Activated CD4-positive, CD25-positive, alpha-beta regulatory T cell treated with anti-CD3 and anti-CD28 coated beads, Interleukin-2, amount 50 U/mL, for 72 hours (primary cell): ENCODE data around the gene UACA.
"Not testable (repeated sequence)": the region's sequence is repeated elsewhere in the genome, so short reads cannot be mapped to it uniquely, and the experiment has no call there.

Source experiments
- DNase-seq: peaks from one replicate; pipeline ENCODE4 v3.0.0; 2021

Gene UACA

GRCh38 chr15:70616311-70616756 lies 147.0 kb downstream of the UACA start:
- not testable (repeated sequence) for DNase-seq

DNA sequence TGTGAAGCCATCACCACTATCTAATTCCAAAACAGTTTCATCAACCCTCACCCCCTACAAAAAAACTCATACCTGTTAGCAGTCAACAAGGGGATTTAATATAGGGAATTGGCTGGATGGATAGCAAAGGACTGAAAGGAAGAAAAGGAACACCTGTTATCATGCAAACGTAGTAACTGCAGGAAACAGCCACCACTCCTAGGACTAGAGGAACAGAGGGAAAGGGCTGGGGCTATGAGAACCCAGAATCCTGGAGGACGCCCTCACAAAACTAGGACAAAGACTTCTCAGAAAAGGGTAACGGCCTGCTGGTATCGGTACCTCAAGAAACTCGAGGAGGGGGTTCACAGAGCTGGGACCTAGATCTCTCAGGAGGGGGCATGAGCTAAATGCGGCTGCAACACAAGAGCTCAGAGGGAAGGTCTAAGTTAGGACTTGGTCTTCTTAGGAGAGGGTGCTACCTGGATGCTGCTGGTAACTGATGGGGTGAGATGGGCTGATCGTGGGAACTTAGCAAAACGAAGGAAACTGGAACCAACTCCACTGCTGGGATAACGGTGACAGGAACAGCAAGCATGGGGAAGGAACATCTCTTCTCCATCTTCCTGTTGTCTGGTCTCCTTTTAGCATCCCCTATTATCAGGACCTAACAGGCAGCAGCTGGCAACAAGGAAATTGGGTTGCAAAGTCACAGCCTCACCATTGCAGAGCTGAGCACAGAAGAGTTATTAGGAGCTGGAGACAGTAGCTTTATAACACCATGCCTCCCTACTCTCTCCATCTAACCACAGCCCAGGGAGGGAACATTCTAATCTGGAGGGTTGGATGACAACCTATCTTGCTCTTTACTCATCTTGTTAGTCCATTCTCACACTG lies 147.7 kb downstream of the UACA start:
- DNase-seq: no peak

DNA sequence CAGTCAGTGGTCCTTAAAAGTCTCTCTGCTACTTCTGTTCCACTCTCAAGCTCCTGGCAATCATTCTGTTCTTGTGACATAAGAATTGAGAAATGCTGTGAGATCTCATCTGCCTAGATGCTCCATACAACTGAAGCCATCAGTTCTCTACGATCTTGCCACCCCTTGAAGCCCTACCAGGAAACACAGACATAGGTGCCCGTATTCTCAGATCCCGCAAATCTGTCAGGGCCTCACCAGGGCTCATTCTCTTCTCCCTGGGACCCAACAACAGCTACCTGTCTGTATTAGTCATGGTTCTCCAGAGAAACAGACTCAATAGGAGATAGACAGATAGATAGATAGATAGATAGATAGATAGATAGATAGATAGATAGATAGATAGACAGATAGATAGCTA lies 149.1 kb downstream of the UACA start:
- DNase-seq: no peak

- DNase-seq: no peak
Measured at GRCh38 chr15:70613271-70613670, 150.1 kb downstream of the UACA start.

DNA sequence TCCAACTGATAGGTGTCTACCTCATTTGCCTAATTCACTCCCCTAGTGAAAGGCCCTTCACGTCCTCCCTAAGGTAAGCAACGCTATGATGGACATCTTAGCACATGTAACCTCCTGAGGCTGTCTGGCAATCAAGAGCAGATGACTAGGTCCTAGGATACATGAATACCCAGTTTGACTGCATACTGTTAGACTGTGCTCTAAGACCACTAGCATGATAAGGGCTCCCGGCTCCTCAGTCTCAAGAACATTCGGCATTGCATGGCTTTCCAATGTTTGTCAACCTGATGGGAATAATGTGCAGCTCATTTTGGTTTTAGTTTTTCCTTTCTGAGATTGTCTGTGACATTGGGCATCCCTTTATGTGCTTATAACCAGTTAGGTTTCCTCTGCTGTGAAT lies 152.1 kb downstream of the UACA start:
- no peak for DNase-seq

GRCh38 chr15:70610541-70610940 lies 152.8 kb downstream of the UACA start:
- DNase-seq: no peak

GRCh38 chr15:70609889-70610288 lies 153.5 kb downstream of the UACA start:
- no peak for DNase-seq

DNA sequence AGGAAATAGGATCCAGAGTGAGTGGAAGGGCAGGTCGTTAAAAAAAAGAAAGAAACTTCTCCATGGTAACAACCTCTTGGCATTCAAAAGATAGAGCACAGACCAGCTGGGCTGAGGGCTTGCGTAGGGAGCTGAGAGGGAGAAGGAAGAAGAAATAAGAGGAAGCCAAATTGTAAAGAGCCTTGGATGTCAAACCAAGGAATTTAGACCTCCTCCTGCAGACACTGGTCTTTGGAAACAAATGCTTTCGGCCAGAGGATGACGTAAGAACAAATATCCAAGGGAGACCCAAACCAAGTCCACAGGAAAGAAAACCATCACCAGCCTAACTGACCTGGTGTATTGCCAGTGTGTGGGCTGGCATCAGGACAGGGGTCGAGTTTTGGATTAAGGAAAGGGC lies 155.2 kb downstream of the UACA start:
- no peak for DNase-seq

DNA sequence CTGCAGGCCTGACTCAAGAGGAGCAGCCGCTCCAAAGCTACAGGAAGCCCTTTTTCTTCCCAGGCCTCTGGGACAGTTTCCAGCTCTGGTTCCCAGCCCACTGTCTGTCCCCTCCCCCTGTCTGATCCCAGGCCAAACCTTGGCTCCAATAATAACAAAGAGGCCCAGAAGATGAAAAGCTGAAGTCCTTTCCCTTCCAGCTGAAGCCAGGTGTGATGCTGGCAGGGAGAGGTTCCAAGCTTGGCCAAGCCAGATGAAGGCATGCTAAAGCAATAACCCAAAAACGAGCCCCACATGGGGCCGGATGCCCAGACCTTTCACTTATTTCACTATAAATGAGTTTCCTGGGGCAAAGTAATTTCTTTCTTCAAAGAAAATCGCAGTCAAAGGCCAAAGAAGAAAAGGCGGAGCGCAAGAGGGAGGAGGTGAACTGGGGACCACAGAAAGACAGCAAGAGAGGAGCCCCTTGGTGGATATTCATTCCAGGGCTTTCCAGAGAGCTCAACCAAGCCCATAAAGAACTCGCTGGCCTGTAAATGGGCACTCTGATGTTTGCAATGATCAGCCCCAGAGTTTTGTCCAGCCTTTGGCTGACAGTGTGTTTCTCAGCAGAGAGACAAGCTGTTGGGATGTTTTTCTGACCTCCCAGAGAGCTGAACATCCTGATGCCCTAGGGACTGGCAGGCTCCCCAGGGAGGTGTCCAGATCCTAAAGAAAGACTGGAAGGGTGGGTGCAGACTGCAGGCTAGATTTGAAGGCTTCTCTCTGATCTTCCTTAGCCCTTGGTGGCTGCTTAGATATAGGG lies 157.6 kb downstream of the UACA start:
- no peak for DNase-seq

- no peak for DNase-seq
Measured at GRCh38 chr15:70604666-70605315, 158.6 kb downstream of the UACA start.
